ENCODE results near the gene TTC3.

- TF ChIP-seq CTCF (IDR thresholded peaks at IDR 0.05), result no peak
- TF ChIP-seq, protein P1, sequence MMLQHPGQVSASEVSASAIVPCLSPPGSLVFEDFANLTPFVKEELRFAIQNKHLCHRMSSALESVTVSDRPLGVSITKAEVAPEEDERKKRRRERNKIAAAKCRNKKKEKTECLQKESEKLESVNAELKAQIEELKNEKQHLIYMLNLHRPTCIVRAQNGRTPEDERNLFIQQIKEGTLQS (CRISPR knock-in tag; conservative IDR thresholded peaks at IDR 0.05), result no peak
- no peak for TF ChIP-seq HMGA2 (CRISPR knock-in tag; IDR thresholded peaks at IDR 0.05)
- no peak for TF ChIP-seq JUN (CRISPR knock-in tag; IDR thresholded peaks at IDR 0.05)
- no peak for TF ChIP-seq ZNF138 (CRISPR knock-in tag; conservative IDR thresholded peaks at IDR 0.05)
- no peak for TF ChIP-seq FOXK1 (CRISPR knock-in tag; IDR thresholded peaks at IDR 0.05)
- TF ChIP-seq MAX (CRISPR knock-in tag; IDR thresholded peaks at IDR 0.05), result no peak
- TF ChIP-seq NR3C1 (CRISPR knock-in tag; conservative IDR thresholded peaks at IDR 0.05; ENCODE audit: low read depth), result no peak
- no peak for TF ChIP-seq NR2C2 (CRISPR knock-in tag; IDR thresholded peaks at IDR 0.05)
- TF ChIP-seq, protein P2, sequence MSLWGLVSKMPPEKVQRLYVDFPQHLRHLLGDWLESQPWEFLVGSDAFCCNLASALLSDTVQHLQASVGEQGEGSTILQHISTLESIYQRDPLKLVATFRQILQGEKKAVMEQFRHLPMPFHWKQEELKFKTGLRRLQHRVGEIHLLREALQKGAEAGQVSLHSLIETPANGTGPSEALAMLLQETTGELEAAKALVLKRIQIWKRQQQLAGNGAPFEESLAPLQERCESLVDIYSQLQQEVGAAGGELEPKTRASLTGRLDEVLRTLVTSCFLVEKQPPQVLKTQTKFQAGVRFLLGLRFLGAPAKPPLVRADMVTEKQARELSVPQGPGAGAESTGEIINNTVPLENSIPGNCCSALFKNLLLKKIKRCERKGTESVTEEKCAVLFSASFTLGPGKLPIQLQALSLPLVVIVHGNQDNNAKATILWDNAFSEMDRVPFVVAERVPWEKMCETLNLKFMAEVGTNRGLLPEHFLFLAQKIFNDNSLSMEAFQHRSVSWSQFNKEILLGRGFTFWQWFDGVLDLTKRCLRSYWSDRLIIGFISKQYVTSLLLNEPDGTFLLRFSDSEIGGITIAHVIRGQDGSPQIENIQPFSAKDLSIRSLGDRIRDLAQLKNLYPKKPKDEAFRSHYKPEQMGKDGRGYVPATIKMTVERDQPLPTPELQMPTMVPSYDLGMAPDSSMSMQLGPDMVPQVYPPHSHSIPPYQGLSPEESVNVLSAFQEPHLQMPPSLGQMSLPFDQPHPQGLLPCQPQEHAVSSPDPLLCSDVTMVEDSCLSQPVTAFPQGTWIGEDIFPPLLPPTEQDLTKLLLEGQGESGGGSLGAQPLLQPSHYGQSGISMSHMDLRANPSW (CRISPR knock-in tag; conservative IDR thresholded peaks at IDR 0.05; ENCODE audit: low read depth), result no peak
- TF ChIP-seq USF2 (CRISPR knock-in tag; IDR thresholded peaks at IDR 0.05), result no peak
- no peak for TF ChIP-seq NFE2L1 (CRISPR knock-in tag; IDR thresholded peaks at IDR 0.05)
These were observed 8.2 kb upstream of the TTC3 start for GRCh38 chr21:37064841-37065240.

Measured in WTC11 (cell line).